H1 (cell line): ENCODE measurements around the gene PGAP2. TPM values are rescaled to one million over a fixed set of nuclear protein-coding genes. Genes with fewer than 3 reads are reported as not detected.

Experiments
- BCL11A ChIP-seq, 2 experiments: IDR thresholded peaks; one replicate each; pipeline ENCODE4 v1.6.1; 2011; ENCODE audit warnings: low read depth in 2 of 2, low read length in 2 of 2, mild to moderate bottlenecking in 2 of 2
- CHD7 ChIP-seq: fragments of 300-600 bp; sonication (generic); IDR thresholded peaks from 2 replicates; pipeline ENCODE4 v1.7.1; 2012; ENCODE audit warnings: low read length, moderate library complexity, mild to moderate bottlenecking, inconsistent platforms; ENCODE audit not compliant: insufficient replicate concordance
- HDAC6 ChIP-seq: IDR thresholded peaks from one replicate; pipeline ENCODE4 v1.7.1; 2012; ENCODE audit warnings: low read depth, mild to moderate bottlenecking, inconsistent platforms, low read length, moderate library complexity
- KDM5A ChIP-seq: fragments of 200-600 bp; IDR thresholded peaks from 2 replicates; pipeline ENCODE4 v1.7.1; 2012; ENCODE audit warnings: mild to moderate bottlenecking, low read length, inconsistent platforms, mixed read lengths
- polyA plus RNA-seq, 7 experiments: library from polyadenylated mRNA; depleted of rRNA in 3 of 7; stranded (reverse) in 5 of 7; unstranded in 2 of 7; fragments of >200 nt in 5 of 7; fragments of 200-250 nt in 2 of 7; gene quantifications; 1 replicate in 5 of 7; 2 replicates in 1 of 7; 4 replicates in 1 of 7; pipeline versions ENCODE4 v1.2.1 to v1.2.3, GENCODE V29; 2011 to 2013; ENCODE audit warnings: missing spikeins in 2 of 7, mixed read lengths in 2 of 7
- total RNA-seq: library from RNA; stranded (reverse); fragmentation: NEBNext Ultra II Directional; extraction: Animal tissue kit (Norgen Biotek cat#: 25700); gene quantifications from 2 replicates; pipeline ENCODE4 v1.2.1, GENCODE V29; 2021

PGAP2 gene
- total and polyA plus RNA-seq, 2 of the 8 experiments (the other 6 are each of a cell fraction or from before 2014, with no cell fraction given): 56.5 to 106 TPM

- TF ChIP-seq CHD7 (no peak), BCL11A (IDR thresholded peaks at IDR 0.05; ENCODE audit: low read depth in 2 of 2, low read length in 2 of 2) (no peak), KDM5A (no peak), HDAC6 (no peak)
Measured at GRCh38 chr11:3795131-3796001, 13.0 kb upstream of the PGAP2 start (continued).
